K562 (cell line): ENCODE measurements around the gene USP2. TPM values are rescaled to one million over a fixed set of nuclear protein-coding genes. Genes with fewer than 3 reads are reported as not detected.

ENCODE experiments used
- ATAC-seq: fragments of 200-7000 bp; cut with Tn5 transposase; 3 replicates; pipeline ENCODE4 v1.9.1; 2020; ENCODE audit warnings: moderate library complexity
- BruUV-seq: library from RNA; stranded (reverse); fragments of 400-500 nt; replicated peaks from 2 replicates; lab custom pipeline; 2021; lab: Mats Ljungman, UMichigan
- CTCF ChIA-PET: fragments of 300-600 bp; formaldehyde crosslinking; extraction: SDS; loops from one replicate; lab custom pipeline; 2021; ENCODE audit warnings: low intra/inter-chr PET ratio; lab: Yijun Ruan, JAX
- POLR2A ChIA-PET: fragments of 300-600, 350-650 bp; sonication (Branson Sonifier 250); formaldehyde crosslinking; extraction: SDS; loops from one replicate; lab custom pipeline; 2021; ENCODE audit warnings: antibody characterized with exemption, inconsistent platforms; lab: Yijun Ruan, JAX
- DNase-seq, 4 experiments: peaks; one replicate each; pipeline versions ENCODE4 v3.0.0 to v3.0.0-alpha.2; 2011 to 2018; ENCODE audit warnings: low spot score in 3 of 4, mixed read lengths in 3 of 4; ENCODE audit errors: extremely low read depth in 1 of 4
- FAIRE-seq: peaks from 2 replicates; lab custom pipeline; 2011; peaks lifted over from hg19 to GRCh38; lab: Jason Lieb, UNC
- H2AFZ ChIP-seq: 2 replicates; pipeline ENCODE4 v1.6.0; 2011; ENCODE audit warnings: low read depth, low read length, control low read depth, inconsistent platforms
- H3K27ac ChIP-seq: fragments of 200-600 bp; 3 replicates; pipeline ENCODE4 v1.8.0; 2011; ENCODE audit warnings: low read depth, mild to moderate bottlenecking, control low read depth, inconsistent platforms, low read length, moderate library complexity, mixed read lengths; ENCODE audit errors: extremely low read depth
- H3K27me3 ChIP-seq, 2 experiments: fragments of 300-600 bp in 1 of 2; 2 replicates in 1 of 2; 3 replicates in 1 of 2; pipeline versions ENCODE4 v1.6.0 to v1.8.0; 2011; ENCODE audit warnings: inconsistent platforms in 2 of 2, low read length in 2 of 2, mild to moderate bottlenecking in 1 of 2, mixed read lengths in 1 of 2, moderate library complexity in 1 of 2; ENCODE audit not compliant: control insufficient read depth in 2 of 2, insufficient read depth in 2 of 2
- H3K36me3 ChIP-seq: fragments of 300-600 bp; 3 replicates; pipeline ENCODE4 v1.8.0; 2011; ENCODE audit warnings: mild to moderate bottlenecking, low read length, inconsistent platforms; ENCODE audit not compliant: control insufficient read depth, insufficient read depth
- H3K4me1 ChIP-seq, 2 experiments: fragments of 200-600 bp in 1 of 2; replicated peaks in 1 of 2; 2 replicates in 1 of 2; 3 replicates in 1 of 2; pipeline versions ENCODE4 v1.5.1 to v1.8.0; 2011; ENCODE audit warnings: inconsistent platforms in 2 of 2, low read length in 2 of 2, mild to moderate bottlenecking in 1 of 2, mixed read lengths in 1 of 2, moderate library complexity in 1 of 2; ENCODE audit not compliant: control insufficient read depth in 2 of 2, insufficient read depth in 2 of 2
- H3K4me2 ChIP-seq: 2 replicates; pipeline ENCODE4 v1.6.1; 2011; ENCODE audit warnings: low read length, control low read depth, inconsistent platforms, mixed read lengths; ENCODE audit not compliant: insufficient read depth
- H3K4me3 ChIP-seq: fragments of 200-600 bp; sonication (generic), shearing (Covaris generic); 2 replicates; pipeline ENCODE4 v1.5.1; 2016; ENCODE audit warnings: control low read depth, inconsistent platforms
- H3K79me2 ChIP-seq: fragments of 200-600 bp; 3 replicates; pipeline ENCODE4 v1.8.0; 2011; ENCODE audit warnings: low read length, inconsistent platforms; ENCODE audit not compliant: control insufficient read depth, insufficient read depth
- H3K9ac ChIP-seq, 2 experiments: 2 replicates each; pipeline versions ENCODE4 v1.6.0 to v1.6.1; 2011; ENCODE audit warnings: low read depth in 2 of 2, low read length in 2 of 2, control low read depth in 1 of 2, inconsistent platforms in 1 of 2, mild to moderate bottlenecking in 1 of 2, mixed read lengths in 1 of 2; ENCODE audit not compliant: insufficient read depth in 1 of 2
- H3K9me1 ChIP-seq: one replicate; pipeline ENCODE4 v1.6.0; 2011; ENCODE audit warnings: inconsistent platforms, mild to moderate bottlenecking, low read length, moderate library complexity; ENCODE audit not compliant: control insufficient read depth, insufficient read depth
- H3K9me3 ChIP-seq: replicated peaks from 2 replicates; pipeline ENCODE4 v1.5.1; 2011; ENCODE audit warnings: low read depth, low read length, inconsistent platforms; ENCODE audit not compliant: control insufficient read depth, insufficient read depth
- H4K20me1 ChIP-seq: replicated peaks from 2 replicates; pipeline ENCODE4 v1.6.1; 2011; ENCODE audit warnings: low read length, inconsistent platforms, mixed read lengths; ENCODE audit not compliant: control insufficient read depth, insufficient read depth
- EHMT2 ChIP-seq: fragments of 450-650 bp; IDR thresholded peaks from 2 replicates; pipeline ENCODE4 v1.6.1; 2018; ENCODE audit warnings: antibody characterized with exemption
- NCOA6 ChIP-seq: fragments of 450-650 bp; IDR thresholded peaks from 2 replicates; pipeline ENCODE4 v1.6.1; 2017; ENCODE audit warnings: mild to moderate bottlenecking
- NFATC3 ChIP-seq: fragments of 450-650 bp; IDR thresholded peaks from 2 replicates; pipeline ENCODE4 v1.6.1; 2017; ENCODE audit warnings: mild to moderate bottlenecking
- NONO ChIP-seq, 2 experiments: fragments of 200-400 bp in 1 of 2; fragments of 450-650 bp in 1 of 2; formaldehyde crosslinking in 1 of 2; IDR thresholded peaks; 2 replicates each; pipeline ENCODE4 v1.6.1; 2017; ENCODE audit warnings: low read depth in 2 of 2, mild to moderate bottlenecking in 2 of 2, moderate library complexity in 2 of 2, low read length in 1 of 2
- POLR3G ChIP-seq: IDR thresholded peaks from 2 replicates; pipeline ENCODE4 v1.6.1; 2011; ENCODE audit not compliant: insufficient read length, insufficient replicate concordance; ENCODE audit errors: extremely low read depth
- PYGO2 ChIP-seq: fragments of 450-650 bp; IDR thresholded peaks from 2 replicates; pipeline ENCODE4 v1.6.1; 2016; ENCODE audit warnings: mild to moderate bottlenecking, missing genetic modification characterization, moderate library complexity, missing compliant biosample characterization
- ZBED1 ChIP-seq: IDR thresholded peaks from 2 replicates; pipeline ENCODE4 v1.6.1; 2014
- ZNF124 ChIP-seq: sonication (generic); formaldehyde crosslinking; IDR thresholded peaks from 2 replicates; pipeline ENCODE4 v1.8.1; 2022; ENCODE audit warnings: missing genetic modification reagents
- ZNF407 ChIP-seq: fragments of 450-650 bp; IDR thresholded peaks from 2 replicates; pipeline ENCODE4 v1.6.1; 2016; ENCODE audit warnings: low read depth
- WGBS: fragments of 100-300 bp; shearing (Covaris generic); methylation state at CpG from one replicate; pipeline ENCODE4 v1.1.6; 2016; ENCODE audit warnings: low coverage, mixed read lengths; ENCODE audit not compliant: insufficient coverage; ENCODE audit errors: missing lambda C conversion rate; 5-methylcytosine and 5-hydroxymethylcytosine counted together
- in situ Hi-C: fragments of 300-500 bp; cut with MboI; formaldehyde crosslinking; loops from 4 replicates; pipeline ENCODE4 v1.15.0; 2018; ENCODE audit warnings: inconsistent platforms, mixed read lengths
- intact Hi-C: fragments of 100-400 bp; cut with micrococcal nuclease; formaldehyde crosslinking; loops from 2 replicates; pipeline ENCODE4 v1.14.2; 2022
- polyA plus RNA-seq, 8 experiments: library from polyadenylated mRNA; depleted of rRNA in 4 of 8; stranded (reverse) in 5 of 8; unstranded in 3 of 8; fragments of >200 nt; fragmentation: Nextera tagmentation in 2 of 8; fragmentation: Illumina TruSeq in 1 of 8; extraction: Ambion mirVana in 2 of 8; extraction: Trizol in 1 of 8; gene quantifications; 2 replicates each; pipeline versions ENCODE4 v1.2.1 to v1.2.3, GENCODE V29; 2011 to 2014; ENCODE audit warnings: inconsistent platforms in 1 of 8, missing spikeins in 1 of 8
- total RNA-seq, 7 experiments: library from RNA; depleted of rRNA in 6 of 7; stranded (reverse); fragments of >200 nt in 6 of 7; fragmentation: Illumina TruSeq in 2 of 7; extraction: Trizol in 2 of 7; gene quantifications; 2 replicates each; pipeline versions ENCODE4 v1.2.1 to v1.2.3, GENCODE V29; 2011 to 2021; ENCODE audit warnings: low replicate concordance in 1 of 7
- TF ChIP-seq, protein P1 (sequence below): fragments of 250-450 bp; sonication (Bioruptor Pico); IDR thresholded peaks from 2 replicates; pipeline ENCODE4 v1.4.0; 2020; ENCODE audit warnings: borderline replicate concordance

USP2 gene
- total and polyA plus RNA-seq, 9 of the 15 experiments (the other 6 are each of a cell fraction or from before 2014, with no cell fraction given), result 2.8 to 16.9 (median 3.9) TPM

- FAIRE-seq (no peak), ATAC-seq (no peak), DNase-seq (no peak)
- H3K9me3 ChIP-seq, result no peaks in the 10 kb centered on the region
- H2AFZ ChIP-seq, result no peak overlapping the region
- TF ChIP-seq ZNF407, result no peak
- no peak for TF ChIP-seq ZNF124 (CRISPR knock-in tag)
- TF ChIP-seq NFATC3, result no peak
- no peak for TF ChIP-seq NONO (IDR thresholded peaks at IDR 0.05; ENCODE audit: low read depth in 2 of 2, low read length in 1 of 2)
- no peak for TF ChIP-seq NCOA6
- TF ChIP-seq EHMT2, result no peak
- no peak for TF ChIP-seq PYGO2
- TF ChIP-seq, protein P1, sequence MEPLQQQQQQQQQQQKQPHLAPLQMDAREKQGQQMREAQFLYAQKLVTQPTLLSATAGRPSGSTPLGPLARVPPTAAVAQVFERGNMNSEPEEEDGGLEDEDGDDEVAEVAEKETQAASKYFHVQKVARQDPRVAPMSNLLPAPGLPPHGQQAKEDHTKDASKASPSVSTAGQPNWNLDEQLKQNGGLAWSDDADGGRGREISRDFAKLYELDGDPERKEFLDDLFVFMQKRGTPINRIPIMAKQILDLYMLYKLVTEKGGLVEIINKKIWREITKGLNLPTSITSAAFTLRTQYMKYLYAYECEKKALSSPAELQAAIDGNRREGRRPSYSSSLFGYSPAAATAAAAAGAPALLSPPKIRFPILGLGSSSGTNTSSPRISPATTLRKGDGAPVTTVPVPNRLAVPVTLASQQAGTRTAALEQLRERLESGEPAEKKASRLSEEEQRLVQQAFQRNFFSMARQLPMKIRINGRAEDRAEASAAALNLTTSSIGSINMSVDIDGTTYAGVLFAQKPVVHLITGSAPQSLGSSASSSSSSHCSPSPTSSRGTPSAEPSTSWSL (CRISPR knock-in tag), result no peak
- TF ChIP-seq POLR3G, result no peak
- no peak for TF ChIP-seq ZBED1
- peaks cover 0 to 24% of the 10 kb centered on the region in 2 experiments; a peak in 3 of 5 replicates for H3K27me3 ChIP-seq
- POLR2A ChIA-PET, result interaction anchor here (0.6 to 1.0 kb wide), 3 partner anchors 19 to 519 kb away, joined by 3 to 5 read pairs (median 5); no protein-coding TSS in a partner anchor
- 15% methylated on average over 9 of the region's 12 CpGs for WGBS
- CTCF ChIA-PET, result no interaction called here
- no peaks in the 10 kb centered on the region; the same call in 1 of the 2 replicates for H4K20me1 ChIP-seq
- peaks cover 0 to 20% of the 10 kb centered on the region in 2 experiments; a peak in 3 of 5 replicates for H3K4me1 ChIP-seq
- no TSS peak for BruUV-seq
- H3K9me1 ChIP-seq, result no peaks in the 10 kb centered on the region
- peak overlapping the region in 1 of 2 experiments; percentile 6; a peak in 1 of 4 replicates for H3K9ac ChIP-seq
- no peaks in the 10 kb centered on the region for H3K36me3 ChIP-seq
- intact Hi-C loops, result no loop called here
- H3K4me2 ChIP-seq, result no peak overlapping the region
- in situ Hi-C loops, result no loop called here
- no peak overlapping the region for H3K27ac ChIP-seq
- no peak overlapping the region for H3K4me3 ChIP-seq
- H3K79me2 ChIP-seq, result no peaks in the 10 kb centered on the region
These were observed 35.8 kb downstream of the USP2 start for GRCh38 chr11:119345685-119346084.
